DOHH2 (cell line): Measurements from ENCODE around the gene RALGAPA2.

Experiments used
- H3F3A ChIP-seq: fragments of 200-600 bp; sonication (generic), shearing (Covaris generic); 2 replicates; pipeline ENCODE4 v1.6.0; 2016; ENCODE audit warnings: antibody characterized with exemption, mild to moderate bottlenecking; ENCODE audit not compliant: control insufficient read depth, insufficient read depth
- H3K27ac ChIP-seq: fragments of 200-600 bp; sonication (generic); 2 replicates; pipeline ENCODE4 v1.5.1; 2014; ENCODE audit warnings: low read depth, mild to moderate bottlenecking, low read length, moderate library complexity
- H3K27me3 ChIP-seq: fragments of 200-600 bp; sonication (generic); 2 replicates; pipeline ENCODE4 v1.6.1; 2014; ENCODE audit warnings: mild to moderate bottlenecking, low read length, mixed read lengths; ENCODE audit not compliant: control insufficient read depth
- H3K36me3 ChIP-seq: fragments of 200-600 bp; sonication (generic); 2 replicates; pipeline ENCODE4 v1.6.1; 2014; ENCODE audit warnings: mild to moderate bottlenecking, low read length, moderate library complexity, mixed read lengths; ENCODE audit not compliant: control insufficient read depth
- H3K4me1 ChIP-seq: fragments of 200-600 bp; sonication (generic); 2 replicates; pipeline ENCODE4 v1.6.1; 2014; ENCODE audit warnings: mild to moderate bottlenecking, low read length, mixed read lengths; ENCODE audit not compliant: control insufficient read depth
- H3K4me2 ChIP-seq: fragments of 200-600 bp; sonication (generic); 2 replicates; pipeline ENCODE4 v1.6.0; 2014; ENCODE audit warnings: mild to moderate bottlenecking, low read length, moderate library complexity
- H3K4me3 ChIP-seq: fragments of 200-600 bp; sonication (generic); 2 replicates; pipeline ENCODE4 v1.5.1; 2014; ENCODE audit warnings: mild to moderate bottlenecking, low read length, mixed read lengths
- H3K79me2 ChIP-seq: fragments of 200-600 bp; sonication (generic); 2 replicates; pipeline ENCODE4 v1.6.1; 2014; ENCODE audit warnings: mild to moderate bottlenecking, low read length, mixed read lengths; ENCODE audit not compliant: control insufficient read depth
- H3K9me2 ChIP-seq: fragments of 200-600 bp; sonication (generic); replicated peaks from 2 replicates; pipeline ENCODE4 v1.6.1; 2014; ENCODE audit warnings: mild to moderate bottlenecking, low read length, mixed read lengths; ENCODE audit not compliant: control insufficient read depth
- H3K9me3 ChIP-seq: fragments of 200-600 bp; sonication (generic); 2 replicates; pipeline ENCODE4 v1.6.1; 2014; ENCODE audit warnings: antibody characterized with exemption, low read length, mixed read lengths; ENCODE audit not compliant: control insufficient read depth, insufficient read depth
- H4K20me1 ChIP-seq: fragments of 200-600 bp; sonication (generic); 2 replicates; pipeline ENCODE4 v1.6.0; 2014; ENCODE audit warnings: low read depth, mild to moderate bottlenecking, antibody characterized with exemption, low read length, moderate library complexity; ENCODE audit not compliant: control insufficient read depth, insufficient read depth
- EZH2phosphoT487 ChIP-seq: fragments of 200-600 bp; sonication (generic); IDR thresholded peaks from 2 replicates; pipeline ENCODE4 v1.6.1; 2017; ENCODE audit warnings: borderline replicate concordance, mild to moderate bottlenecking, antibody characterized with exemption, low read length, moderate library complexity, mixed read lengths
- TF ChIP-seq, protein P1 (sequence below): fragments of 200-600 bp; sonication (generic); IDR thresholded peaks from one replicate; pipeline ENCODE4 v1.5.1; 2014; ENCODE audit warnings: antibody characterized with exemption, mild to moderate bottlenecking, low read depth, low read length; ENCODE audit not compliant: poor library complexity, severe bottlenecking

RALGAPA2 gene

DNA sequence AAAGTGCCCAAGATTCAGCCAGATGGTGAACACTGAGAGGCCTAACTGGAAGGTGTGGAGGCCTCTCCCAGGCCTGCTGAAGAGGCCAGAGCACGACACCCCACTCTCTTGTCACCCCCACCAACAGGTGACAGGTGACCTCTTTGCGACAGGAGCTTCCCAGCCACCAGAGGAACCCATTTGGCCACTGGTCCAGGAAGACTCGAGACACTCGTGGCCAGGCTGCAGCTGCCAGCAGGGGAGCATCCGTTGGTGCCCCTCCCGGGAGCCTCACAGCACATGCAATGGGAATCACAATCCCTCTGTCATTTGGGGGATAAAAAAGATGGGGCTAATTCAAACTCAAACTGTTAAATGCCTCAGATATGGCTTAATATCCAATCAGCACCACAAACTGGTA is 181.2 kb downstream of the RALGAPA2 start:
- Histone ChIP-seq H3K79me2 (no peaks in the 10 kb centered on the region), H3K27ac (no peak overlapping the region), H3K27me3 (no peaks in the 10 kb centered on the region), H3K9me2 (no peaks in the 10 kb centered on the region), H3K4me3 (no peak overlapping the region), H3F3A (no peaks in the 10 kb centered on the region), H4K20me1 (no peaks in the 10 kb centered on the region), H3K9me3 (no peaks in the 10 kb centered on the region), H3K4me1 (no peaks in the 10 kb centered on the region), H3K36me3 (no peaks in the 10 kb centered on the region), H3K4me2 (no peak overlapping the region)
- no peak for TF ChIP-seq EZH2phosphoT487
- TF ChIP-seq, protein P1, sequence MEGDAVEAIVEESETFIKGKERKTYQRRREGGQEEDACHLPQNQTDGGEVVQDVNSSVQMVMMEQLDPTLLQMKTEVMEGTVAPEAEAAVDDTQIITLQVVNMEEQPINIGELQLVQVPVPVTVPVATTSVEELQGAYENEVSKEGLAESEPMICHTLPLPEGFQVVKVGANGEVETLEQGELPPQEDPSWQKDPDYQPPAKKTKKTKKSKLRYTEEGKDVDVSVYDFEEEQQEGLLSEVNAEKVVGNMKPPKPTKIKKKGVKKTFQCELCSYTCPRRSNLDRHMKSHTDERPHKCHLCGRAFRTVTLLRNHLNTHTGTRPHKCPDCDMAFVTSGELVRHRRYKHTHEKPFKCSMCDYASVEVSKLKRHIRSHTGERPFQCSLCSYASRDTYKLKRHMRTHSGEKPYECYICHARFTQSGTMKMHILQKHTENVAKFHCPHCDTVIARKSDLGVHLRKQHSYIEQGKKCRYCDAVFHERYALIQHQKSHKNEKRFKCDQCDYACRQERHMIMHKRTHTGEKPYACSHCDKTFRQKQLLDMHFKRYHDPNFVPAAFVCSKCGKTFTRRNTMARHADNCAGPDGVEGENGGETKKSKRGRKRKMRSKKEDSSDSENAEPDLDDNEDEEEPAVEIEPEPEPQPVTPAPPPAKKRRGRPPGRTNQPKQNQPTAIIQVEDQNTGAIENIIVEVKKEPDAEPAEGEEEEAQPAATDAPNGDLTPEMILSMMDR: no peak

DNA sequence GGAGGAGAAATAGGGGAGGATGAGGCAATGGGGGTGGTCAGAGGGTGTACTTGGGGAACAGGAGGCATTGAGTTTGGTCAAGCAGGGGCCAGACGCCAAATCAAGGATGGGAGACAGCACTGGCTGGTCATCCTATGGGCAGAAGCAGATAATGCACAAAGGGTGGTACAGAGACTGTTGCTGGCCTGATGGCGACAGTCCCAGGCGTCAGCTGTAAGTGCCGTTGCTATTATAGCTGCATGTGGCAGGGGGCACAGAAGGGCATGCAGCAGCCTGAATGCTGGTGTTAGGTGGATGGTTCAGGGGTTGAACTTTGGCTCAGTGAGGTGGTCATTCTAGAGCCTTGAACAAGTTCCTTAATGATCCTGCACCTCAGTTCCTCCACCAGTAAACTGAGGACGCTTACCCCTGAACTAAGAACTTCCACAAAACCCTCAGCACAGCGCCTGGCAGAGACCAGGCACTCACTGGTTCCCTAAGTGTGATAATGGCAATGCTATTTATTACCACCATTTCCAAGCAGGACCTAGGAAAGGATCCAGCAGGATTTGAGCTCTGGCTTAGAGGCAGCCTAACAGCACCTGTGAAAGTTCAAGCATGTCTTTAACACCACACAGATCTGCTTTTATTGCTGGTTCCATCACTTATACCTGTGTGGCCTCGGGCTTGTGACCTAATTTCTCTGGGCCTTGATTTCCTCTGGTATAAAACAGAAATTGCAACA is 181.9 kb downstream of the RALGAPA2 start:
- TF ChIP-seq EZH2phosphoT487: no peak
- TF ChIP-seq, protein P1: no peak
- no peaks in the 10 kb centered on the region for H3K9me3 ChIP-seq
- H3K4me3 ChIP-seq: no peak overlapping the region
- H3K4me1 ChIP-seq: no peaks in the 10 kb centered on the region
- H3K4me2 ChIP-seq: no peak overlapping the region
- H3K79me2 ChIP-seq: no peaks in the 10 kb centered on the region
- no peak overlapping the region for H3K27ac ChIP-seq
- no peaks in the 10 kb centered on the region for H3F3A ChIP-seq
- H3K9me2 ChIP-seq: no peaks in the 10 kb centered on the region
- H3K27me3 ChIP-seq: no peaks in the 10 kb centered on the region
- no peaks in the 10 kb centered on the region for H4K20me1 ChIP-seq
- H3K36me3 ChIP-seq: no peaks in the 10 kb centered on the region

DNA sequence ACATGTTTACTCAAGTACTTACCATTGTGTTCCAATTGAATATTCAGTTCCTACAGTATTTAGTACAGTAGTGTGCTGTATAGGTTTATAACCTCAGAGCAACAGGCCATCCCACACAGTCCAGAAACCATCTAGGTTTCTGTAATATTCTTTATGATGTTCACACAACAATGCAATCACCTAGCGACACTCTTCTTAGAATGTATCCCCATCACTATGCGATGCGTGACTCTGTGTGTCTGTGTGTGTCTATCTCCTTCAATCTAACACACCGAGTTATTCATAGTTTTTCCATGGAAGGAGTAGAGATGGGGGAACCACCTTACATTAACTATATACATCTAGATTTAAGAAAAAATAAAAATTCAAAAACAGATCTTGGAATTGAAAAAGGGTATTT is 182.8 kb downstream of the RALGAPA2 start:
- Histone ChIP-seq H4K20me1 (no peaks in the 10 kb centered on the region), H3K27me3 (no peaks in the 10 kb centered on the region), H3K9me3 (no peaks in the 10 kb centered on the region), H3K27ac (no peak overlapping the region), H3K79me2 (no peaks in the 10 kb centered on the region), H3K4me3 (no peak overlapping the region), H3F3A (no peaks in the 10 kb centered on the region), H3K4me1 (no peaks in the 10 kb centered on the region), H3K4me2 (no peak overlapping the region), H3K36me3 (no peaks in the 10 kb centered on the region), H3K9me2 (no peaks in the 10 kb centered on the region)
- TF ChIP-seq EZH2phosphoT487: no peak
- TF ChIP-seq, protein P1: no peak
